B cell (primary cell): ENCODE measurements around the gene TTC38. TPM values are rescaled to one million over a fixed set of nuclear protein-coding genes. Genes with fewer than 3 reads are reported as not detected.

Source experiments
- ATAC-seq: fragments of 200-7000 bp; cut with Tn5 transposase; one replicate; pipeline ENCODE4 v1.10.0; 2021; ENCODE audit warnings: low read depth, mild to moderate bottlenecking, moderate number of reproducible peaks, moderate library complexity
- CTCF ChIA-PET: fragments of 350-600 bp; sonication (Branson Sonifier 250); formaldehyde crosslinking; loops from one replicate; lab custom pipeline; 2021; ENCODE audit warnings: antibody characterized with exemption, inconsistent platforms; lab: Charles Lee
- POLR2A ChIA-PET: fragments of 350-600 bp; sonication (Branson Sonifier 250); formaldehyde crosslinking; loops from one replicate; lab custom pipeline; 2021; ENCODE audit warnings: antibody characterized with exemption; lab: Charles Lee
- DNase-seq: peaks from one replicate; pipeline ENCODE4 v3.0.0; 2013
- H2AFZ ChIP-seq: 2 replicates; pipeline ENCODE4 v1.6.1; 2012; ENCODE audit warnings: mild to moderate bottlenecking, low read depth, low read length; ENCODE audit not compliant: insufficient read depth, poor library complexity, severe bottlenecking
- H3K27ac ChIP-seq, 2 donors: 1 replicate in 1 of 2; 2 replicates in 1 of 2; pipeline ENCODE4 v1.5.1; 2012 to 2013; ENCODE audit warnings: low read length in 2 of 2, mild to moderate bottlenecking in 2 of 2, moderate library complexity in 1 of 2
- H3K27me3 ChIP-seq, 4 experiments: fragments of 200-600 bp in 1 of 4; sonication (generic) in 1 of 4; replicated peaks in 1 of 4; 1 replicate in 2 of 4; 2 replicates in 2 of 4; pipeline versions ENCODE4 v1.6.1 to v1.7.0; 2013 to 2016; ENCODE audit warnings: low read length in 3 of 4, mild to moderate bottlenecking in 2 of 4, mixed read lengths in 1 of 4, moderate library complexity in 1 of 4; ENCODE audit not compliant: insufficient read depth in 4 of 4, control insufficient read depth in 3 of 4; ENCODE audit errors: control extremely low read depth in 1 of 4
- H3K36me3 ChIP-seq, 2 experiments: replicated peaks in 1 of 2; 1 replicate in 1 of 2; 2 replicates in 1 of 2; pipeline versions ENCODE4 v1.6.1 to v1.7.1; 2013; ENCODE audit warnings: low read length in 1 of 2; ENCODE audit not compliant: insufficient read depth in 2 of 2, control insufficient read depth in 1 of 2; ENCODE audit errors: control extremely low read depth in 1 of 2, extremely low read depth in 1 of 2
- H3K4me1 ChIP-seq, 2 donors: fragments of 200-600 bp in 1 of 2; sonication (generic) in 1 of 2; 1 replicate in 1 of 2; 2 replicates in 1 of 2; pipeline versions ENCODE4 v1.5.1 to v1.6.1; 2013 to 2017; ENCODE audit warnings: low read length in 2 of 2; ENCODE audit not compliant: control insufficient read depth in 2 of 2, insufficient read depth in 2 of 2
- H3K4me2 ChIP-seq: replicated peaks from 2 replicates; pipeline ENCODE3; 2012; ENCODE audit warnings: mild to moderate bottlenecking, low read depth, low read length; ENCODE audit not compliant: poor library complexity, severe bottlenecking
- H3K4me3 ChIP-seq, 5 experiments: fragments of 200-600 bp in 1 of 5; sonication (generic) in 1 of 5; 1 replicate in 3 of 5; 2 replicates in 2 of 5; pipeline versions ENCODE4 v1.5.1 to v1.7.0; 2011 to 2016; ENCODE audit warnings: low read length in 4 of 5, mild to moderate bottlenecking in 4 of 5, low read depth in 2 of 5, control low read depth in 1 of 5, moderate library complexity in 1 of 5; ENCODE audit not compliant: insufficient read depth in 1 of 5; ENCODE audit errors: control extremely low read depth in 1 of 5, extremely low read depth in 1 of 5
- H3K79me2 ChIP-seq: fragments of 200-600 bp; sonication (generic); one replicate; pipeline ENCODE4 v1.6.0; 2016; ENCODE audit warnings: low read length; ENCODE audit not compliant: control insufficient read depth, insufficient read depth
- H3K9ac ChIP-seq: fragments of 200-600 bp; sonication (generic); 2 replicates; pipeline ENCODE4 v1.6.1; 2017; ENCODE audit warnings: mild to moderate bottlenecking, low read length, moderate library complexity
- H3K9me3 ChIP-seq, 3 donors: one replicate each; pipeline versions ENCODE4 v1.6.1 to v1.7.1; 2013; ENCODE audit warnings: low read length in 2 of 3; ENCODE audit not compliant: control insufficient read depth in 2 of 3, insufficient read depth in 1 of 3; ENCODE audit errors: control extremely low read depth in 1 of 3
- H4K20me1 ChIP-seq: 2 replicates; pipeline ENCODE4 v1.6.0; 2012; ENCODE audit warnings: mild to moderate bottlenecking, low read length; ENCODE audit not compliant: insufficient read depth, control insufficient read depth, poor library complexity, severe bottlenecking
- H3K27ac Mint-ChIP-seq: one replicate; pipeline ENCODE4 v1.8.0; 2021; ENCODE audit warnings: mixed read lengths
- H3K27me3 Mint-ChIP-seq: one replicate; pipeline ENCODE4 v1.8.0; 2021; ENCODE audit warnings: mixed read lengths
- H3K4me1 Mint-ChIP-seq: one replicate; pipeline ENCODE4 v1.8.0; 2021; ENCODE audit warnings: mixed read lengths
- H3K4me3 Mint-ChIP-seq: one replicate; pipeline ENCODE4 v1.8.0; 2021; ENCODE audit warnings: mixed read lengths
- H3K9me3 Mint-ChIP-seq: one replicate; pipeline ENCODE4 v1.8.0; 2022; ENCODE audit warnings: mixed read lengths; ENCODE audit not compliant: insufficient read depth
- CTCF ChIP-seq: fragments of 200-600 bp; IDR thresholded peaks from one replicate; pipeline ENCODE4 v1.8.0; 2022; ENCODE audit warnings: antibody characterized with exemption, mild to moderate bottlenecking
- EZH2 ChIP-seq: IDR thresholded peaks from 2 replicates; pipeline ENCODE4 v1.6.1; 2012; ENCODE audit warnings: borderline replicate concordance, low read depth, mild to moderate bottlenecking, moderate library complexity, low read length; ENCODE audit not compliant: insufficient read depth, poor library complexity, severe bottlenecking
- WGBS: methylation state at CpG from one replicate; pipeline ENCODE4 v1.1.5; 2013; ENCODE audit warnings: missing lambda C conversion rate; ENCODE audit not compliant: insufficient coverage; 5-methylcytosine and 5-hydroxymethylcytosine counted together
- intact Hi-C: fragments of 100-400 bp; cut with micrococcal nuclease; formaldehyde crosslinking; loops from one replicate; pipeline ENCODE4 v1.10.0; 2022
- polyA plus RNA-seq: library from polyadenylated mRNA; depleted of rRNA; stranded (reverse); fragments of >200 nt; gene quantifications from 2 replicates; pipeline ENCODE4 v1.2.3, GENCODE V29; 2012
- total RNA-seq, 2 donors: library from RNA; stranded (reverse); fragments of 120-200 nt in 1 of 2; gene quantifications; 1 replicate in 1 of 2; 2 replicates in 1 of 2; pipeline versions ENCODE4 v1.2.3 to v1.2.4, GENCODE V29; 2013 to 2022

The TTC38 gene
- total and polyA plus RNA-seq, 2 donors (not counting 1 experiment from before 2014, with no cell fraction given), result 10.8 to 13.3 TPM

- POLR2A ChIA-PET, result interaction anchor here (1.2 kb wide), 1 partner anchor 9 kb away, joined by 4 read pairs; the partner anchor contains the start of gene GTSE1
- TF ChIP-seq CTCF (no peak), EZH2 (no peak)
- peak overlapping the region; percentile 58 for H3K9ac ChIP-seq
- no peak for DNase-seq
- peaks cover 39% of the 10 kb centered on the region for H3K4me1 Mint-ChIP-seq
- H4K20me1 ChIP-seq, result no peaks in the 10 kb centered on the region
- peaks cover 0 to 6% of the 10 kb centered on the region in 2 experiments for H3K36me3 ChIP-seq
- no peaks in the 10 kb centered on the region for H3K27me3 Mint-ChIP-seq
- intact Hi-C loops, result no loop called here
- ATAC-seq, result no peak
- no peaks in the 10 kb centered on the region for H3K27me3 ChIP-seq
- H3K79me2 ChIP-seq, result no peaks in the 10 kb centered on the region
- peak overlapping the region; percentile 81 for H3K4me3 Mint-ChIP-seq
- peak overlapping the region; percentile 88 for H3K27ac Mint-ChIP-seq
- peak overlapping the region; percentile 33 to 70 for H3K27ac ChIP-seq
- H2AFZ ChIP-seq, result peak overlapping the region; percentile 58
- WGBS, result 90% methylated on average over 15 of the region's 15 CpGs
- no peaks in the 10 kb centered on the region for H3K9me3 Mint-ChIP-seq
- CTCF ChIA-PET, result interaction anchor here (1.7 kb wide), 1 partner anchor 281 kb away, joined by 5 read pairs; no protein-coding TSS in a partner anchor
- H3K4me2 ChIP-seq, result peak overlapping the region; percentile 75
- H3K4me3 ChIP-seq, result peak overlapping the region in 3 of 5 experiments; percentile 32 to 53 (median 45)
- H3K9me3 ChIP-seq, result peaks cover 0 to 14% (median 0%) of the 10 kb centered on the region in 3 donors
- H3K4me1 ChIP-seq, result peaks cover 26 to 41% of the 10 kb centered on the region in 2 donors
Measured at GRCh38 chr22:46286941-46287872, 19.4 kb downstream of the TTC38 start.
